ENCODE measurements around the gene HERC3.

The HERC3 gene

DNA sequence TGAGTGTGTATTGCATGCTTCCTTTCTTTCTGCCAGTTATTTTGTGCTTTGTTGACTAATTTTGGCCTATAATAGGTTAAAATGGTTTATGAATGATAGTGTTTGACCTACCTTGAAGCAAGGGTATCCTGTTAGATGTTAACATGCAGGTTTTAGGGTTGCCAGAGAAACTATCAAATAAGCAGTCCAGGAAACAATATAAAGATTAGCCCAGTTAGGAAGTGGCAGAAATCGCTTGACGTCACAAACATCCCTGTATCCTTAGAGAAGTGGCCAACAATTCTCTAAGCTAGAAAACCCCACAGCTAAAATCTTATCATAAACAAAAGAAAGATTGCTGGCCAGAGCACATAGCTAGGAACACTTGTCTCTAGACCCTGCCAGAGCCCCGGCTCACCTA lies 101.5 kb downstream of the HERC3 start:
- H4K20me1 ChIP-seq (ENCODE audit: insufficient read depth, low read length), result no peaks in the 10 kb centered on the region
- H3K27me3 ChIP-seq (replicated peaks; ENCODE audit: insufficient read depth, low read length), result no peaks in the 10 kb centered on the region
- no peak overlapping the region for H3K4me3 ChIP-seq (ENCODE audit: low read length)
- H2AFZ ChIP-seq (ENCODE audit: low read length), result no peak overlapping the region
- no peak for DNase-seq
- H3K9ac ChIP-seq (ENCODE audit: low read length), result no peak overlapping the region
- H3K9me3 ChIP-seq (replicated peaks; ENCODE audit: insufficient read depth, low read length), result no peaks in the 10 kb centered on the region
- no peaks in the 10 kb centered on the region for H3K9me2 ChIP-seq (replicated peaks; ENCODE audit: insufficient read depth, low read length)
- no peaks in the 10 kb centered on the region for H3K36me3 ChIP-seq (replicated peaks; ENCODE audit: insufficient read depth, low read length)
- no peak overlapping the region for H3K27ac ChIP-seq (ENCODE audit: low read length)
- no peaks in the 10 kb centered on the region for H3K4me1 ChIP-seq (ENCODE audit: low read length)
- no peak overlapping the region for H3K4me2 ChIP-seq (ENCODE audit: low read depth, low read length)
- H3F3A ChIP-seq (ENCODE audit: insufficient read depth, low read length), result no peaks in the 10 kb centered on the region
- TF ChIP-seq EZH2 (optimal IDR thresholded peaks at IDR 0.05; ENCODE audit: low read depth, low read length), result no peak
- no peak for TF ChIP-seq EZH2phosphoT487 (IDR thresholded peaks at IDR 0.05; ENCODE audit: low read length)
- TF ChIP-seq, protein P1, sequence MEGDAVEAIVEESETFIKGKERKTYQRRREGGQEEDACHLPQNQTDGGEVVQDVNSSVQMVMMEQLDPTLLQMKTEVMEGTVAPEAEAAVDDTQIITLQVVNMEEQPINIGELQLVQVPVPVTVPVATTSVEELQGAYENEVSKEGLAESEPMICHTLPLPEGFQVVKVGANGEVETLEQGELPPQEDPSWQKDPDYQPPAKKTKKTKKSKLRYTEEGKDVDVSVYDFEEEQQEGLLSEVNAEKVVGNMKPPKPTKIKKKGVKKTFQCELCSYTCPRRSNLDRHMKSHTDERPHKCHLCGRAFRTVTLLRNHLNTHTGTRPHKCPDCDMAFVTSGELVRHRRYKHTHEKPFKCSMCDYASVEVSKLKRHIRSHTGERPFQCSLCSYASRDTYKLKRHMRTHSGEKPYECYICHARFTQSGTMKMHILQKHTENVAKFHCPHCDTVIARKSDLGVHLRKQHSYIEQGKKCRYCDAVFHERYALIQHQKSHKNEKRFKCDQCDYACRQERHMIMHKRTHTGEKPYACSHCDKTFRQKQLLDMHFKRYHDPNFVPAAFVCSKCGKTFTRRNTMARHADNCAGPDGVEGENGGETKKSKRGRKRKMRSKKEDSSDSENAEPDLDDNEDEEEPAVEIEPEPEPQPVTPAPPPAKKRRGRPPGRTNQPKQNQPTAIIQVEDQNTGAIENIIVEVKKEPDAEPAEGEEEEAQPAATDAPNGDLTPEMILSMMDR (IDR thresholded peaks at IDR 0.05; ENCODE audit: low read length), result no peak
- H3K79me2 ChIP-seq (ENCODE audit: low read length), result no peaks in the 10 kb centered on the region

DNA sequence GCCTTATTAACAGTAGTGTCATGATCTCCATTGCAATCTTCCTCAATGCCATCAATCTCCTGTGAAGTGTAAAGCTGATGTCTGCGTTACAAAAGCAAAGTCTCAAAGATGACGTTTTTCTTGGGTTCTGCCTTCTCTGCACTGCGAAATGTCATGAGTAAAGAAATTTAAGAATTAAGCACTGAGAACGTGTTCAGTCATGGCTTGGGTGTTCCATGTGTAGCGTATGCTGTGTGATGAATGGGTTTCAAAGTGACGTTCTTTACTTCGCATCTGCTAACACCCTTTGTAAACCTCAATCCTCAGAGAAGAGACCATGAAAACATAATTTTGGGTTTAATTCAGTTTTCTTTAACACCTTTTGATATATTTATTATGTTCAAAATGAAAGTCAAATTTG lies 104.3 kb downstream of the HERC3 start:
- Histone ChIP-seq H3K27ac (ENCODE audit: low read length) (no peak overlapping the region), H3K36me3 (replicated peaks; ENCODE audit: insufficient read depth, low read length) (no peaks in the 10 kb centered on the region), H3K4me1 (ENCODE audit: low read length) (no peaks in the 10 kb centered on the region), H3K9me3 (replicated peaks; ENCODE audit: insufficient read depth, low read length) (no peaks in the 10 kb centered on the region), H3F3A (ENCODE audit: insufficient read depth, low read length) (no peaks in the 10 kb centered on the region), H3K79me2 (ENCODE audit: low read length) (no peaks in the 10 kb centered on the region), H3K4me3 (ENCODE audit: low read length) (no peak overlapping the region), H3K27me3 (replicated peaks; ENCODE audit: insufficient read depth, low read length) (no peaks in the 10 kb centered on the region), H4K20me1 (ENCODE audit: insufficient read depth, low read length) (no peaks in the 10 kb centered on the region), H3K4me2 (ENCODE audit: low read depth, low read length) (peak overlapping the region; percentile 35; the same call in 1 of the 2 replicates), H3K9me2 (replicated peaks; ENCODE audit: insufficient read depth, low read length) (no peaks in the 10 kb centered on the region), H3K9ac (ENCODE audit: low read length) (no peak overlapping the region), H2AFZ (ENCODE audit: low read length) (no peak overlapping the region)
- TF ChIP-seq, protein P1 (IDR thresholded peaks at IDR 0.05; ENCODE audit: low read length), result no peak
- no peak for DNase-seq

DNA sequence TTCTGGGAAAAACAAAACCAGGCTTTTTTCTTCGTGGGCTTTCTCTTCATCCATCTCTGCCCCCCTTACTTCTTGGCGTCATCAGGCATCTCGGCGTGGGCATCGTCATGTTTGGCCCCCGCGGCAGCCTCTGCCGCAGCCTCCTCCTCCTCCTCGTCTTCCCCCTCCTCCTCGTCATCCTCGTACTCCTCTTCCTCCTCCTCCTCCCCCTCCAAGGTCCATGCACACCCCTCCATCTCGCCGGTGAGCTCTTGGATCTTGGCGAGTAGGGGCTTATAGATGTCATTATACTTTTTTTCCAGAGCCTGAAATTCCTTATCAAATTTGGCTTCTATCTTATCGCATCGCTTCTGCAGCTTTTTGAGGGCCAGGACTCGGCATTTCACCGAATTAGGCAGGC lies 104.9 kb downstream of the HERC3 start:
- TF ChIP-seq, protein P1 (IDR thresholded peaks at IDR 0.05; ENCODE audit: low read length), result no peak
- TF ChIP-seq EZH2 (optimal IDR thresholded peaks at IDR 0.05; ENCODE audit: low read depth, low read length), result no peak
- TF ChIP-seq EZH2phosphoT487 (IDR thresholded peaks at IDR 0.05; ENCODE audit: low read length), result no peak
- DNase-seq, result no peak
- peak overlapping the region; percentile 35; the same call in 1 of the 2 replicates for H3K9ac ChIP-seq (ENCODE audit: low read length)

More for the DNA sequence above, 104.9 kb downstream of the HERC3 start:
- no peaks in the 10 kb centered on the region for H3K9me3 ChIP-seq (replicated peaks; ENCODE audit: insufficient read depth, low read length)
- H3F3A ChIP-seq (ENCODE audit: insufficient read depth, low read length), result no peaks in the 10 kb centered on the region
- H3K4me1 ChIP-seq (ENCODE audit: low read length), result no peaks in the 10 kb centered on the region
- no peaks in the 10 kb centered on the region for H3K27me3 ChIP-seq (replicated peaks; ENCODE audit: insufficient read depth, low read length)
- H3K9me2 ChIP-seq (replicated peaks; ENCODE audit: insufficient read depth, low read length), result no peaks in the 10 kb centered on the region
- peak overlapping the region; percentile 35; the same call in 1 of the 2 replicates for H3K4me2 ChIP-seq (ENCODE audit: low read depth, low read length)
- peak overlapping the region; percentile 50; the same call in 1 of the 2 replicates for H2AFZ ChIP-seq (ENCODE audit: low read length)
- H4K20me1 ChIP-seq (ENCODE audit: insufficient read depth, low read length), result no peaks in the 10 kb centered on the region
- H3K27ac ChIP-seq (ENCODE audit: low read length), result no peak overlapping the region
- peak overlapping the region; percentile 51 for H3K4me3 ChIP-seq (ENCODE audit: low read length)
- no peaks in the 10 kb centered on the region for H3K36me3 ChIP-seq (replicated peaks; ENCODE audit: insufficient read depth, low read length)
- no peaks in the 10 kb centered on the region for H3K79me2 ChIP-seq (ENCODE audit: low read length)
